AG09309 (cell line): ENCODE measurements around the gene MRPS31.

Experiments
- DNase-seq: peaks from one replicate; pipeline ENCODE4 v3.0.0-alpha.2; 2010; ENCODE audit warnings: low read depth
- H3K4me3 ChIP-seq: 2 replicates; pipeline ENCODE4 v1.5.1; 2011; ENCODE audit warnings: mild to moderate bottlenecking, low read depth, low read length, moderate library complexity; ENCODE audit not compliant: control insufficient read depth
- TF ChIP-seq, protein P1 (sequence below): IDR thresholded peaks from 2 replicates; pipeline ENCODE4 v1.5.1; 2011; ENCODE audit warnings: mild to moderate bottlenecking, low read depth, low read length, inconsistent platforms; ENCODE audit not compliant: insufficient read depth, control insufficient read depth; ENCODE audit errors: missing control alignments

Gene MRPS31

DNA sequence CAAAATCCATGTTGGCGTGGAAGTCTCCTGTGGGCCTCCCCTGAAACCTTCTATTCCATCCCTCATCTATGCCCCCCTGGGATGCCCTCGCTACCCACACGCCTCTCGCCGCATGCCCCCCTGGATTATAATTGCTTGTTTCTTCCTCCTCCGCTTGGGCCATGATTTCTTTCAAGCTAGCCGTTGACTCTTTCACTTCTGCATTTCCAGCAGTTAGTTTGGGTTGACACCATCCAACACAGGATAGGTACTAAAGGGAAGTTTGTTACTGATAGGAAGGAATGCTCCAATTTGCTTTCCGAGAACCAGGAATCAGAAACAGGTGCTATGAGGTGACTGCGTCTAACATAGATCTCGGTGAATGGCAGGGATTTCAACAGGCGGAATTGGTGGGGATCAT is 10.7 kb upstream of the MRPS31 start:
- TF ChIP-seq, protein P1, sequence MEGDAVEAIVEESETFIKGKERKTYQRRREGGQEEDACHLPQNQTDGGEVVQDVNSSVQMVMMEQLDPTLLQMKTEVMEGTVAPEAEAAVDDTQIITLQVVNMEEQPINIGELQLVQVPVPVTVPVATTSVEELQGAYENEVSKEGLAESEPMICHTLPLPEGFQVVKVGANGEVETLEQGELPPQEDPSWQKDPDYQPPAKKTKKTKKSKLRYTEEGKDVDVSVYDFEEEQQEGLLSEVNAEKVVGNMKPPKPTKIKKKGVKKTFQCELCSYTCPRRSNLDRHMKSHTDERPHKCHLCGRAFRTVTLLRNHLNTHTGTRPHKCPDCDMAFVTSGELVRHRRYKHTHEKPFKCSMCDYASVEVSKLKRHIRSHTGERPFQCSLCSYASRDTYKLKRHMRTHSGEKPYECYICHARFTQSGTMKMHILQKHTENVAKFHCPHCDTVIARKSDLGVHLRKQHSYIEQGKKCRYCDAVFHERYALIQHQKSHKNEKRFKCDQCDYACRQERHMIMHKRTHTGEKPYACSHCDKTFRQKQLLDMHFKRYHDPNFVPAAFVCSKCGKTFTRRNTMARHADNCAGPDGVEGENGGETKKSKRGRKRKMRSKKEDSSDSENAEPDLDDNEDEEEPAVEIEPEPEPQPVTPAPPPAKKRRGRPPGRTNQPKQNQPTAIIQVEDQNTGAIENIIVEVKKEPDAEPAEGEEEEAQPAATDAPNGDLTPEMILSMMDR: no peak
- DNase-seq: no peak
- H3K4me3 ChIP-seq: no peak overlapping the region

DNA sequence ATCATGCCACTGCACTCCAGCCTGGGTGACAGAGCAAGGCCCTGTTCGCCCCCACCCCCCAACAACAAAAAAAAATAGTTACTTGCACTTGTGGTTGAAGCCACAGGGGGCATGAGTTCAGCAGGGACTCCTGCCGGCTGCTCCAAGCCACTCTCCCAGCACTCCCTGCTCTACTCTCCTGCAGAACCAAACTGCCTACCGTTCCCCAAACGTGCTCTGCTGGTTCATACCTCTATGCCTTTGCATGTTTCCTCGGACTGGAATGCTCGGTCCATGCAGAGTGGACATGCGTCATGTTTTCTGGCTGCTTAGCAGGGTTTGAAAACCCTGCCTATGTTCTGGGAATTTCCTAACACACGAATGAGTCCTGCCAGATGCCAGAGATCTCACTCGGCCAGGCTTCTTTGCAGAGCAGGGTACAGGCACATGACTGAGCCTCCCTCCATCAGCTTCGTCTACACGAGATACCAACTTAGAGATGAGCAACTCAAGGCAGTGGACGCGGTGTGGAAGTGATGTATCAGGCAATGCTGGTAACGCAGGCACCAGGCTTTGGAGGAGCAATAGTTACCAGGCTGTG is 9.9 kb upstream of the MRPS31 start:
- TF ChIP-seq, protein P1: peak; percentile 21
- no peak overlapping the region for H3K4me3 ChIP-seq
- no peak for DNase-seq

DNA sequence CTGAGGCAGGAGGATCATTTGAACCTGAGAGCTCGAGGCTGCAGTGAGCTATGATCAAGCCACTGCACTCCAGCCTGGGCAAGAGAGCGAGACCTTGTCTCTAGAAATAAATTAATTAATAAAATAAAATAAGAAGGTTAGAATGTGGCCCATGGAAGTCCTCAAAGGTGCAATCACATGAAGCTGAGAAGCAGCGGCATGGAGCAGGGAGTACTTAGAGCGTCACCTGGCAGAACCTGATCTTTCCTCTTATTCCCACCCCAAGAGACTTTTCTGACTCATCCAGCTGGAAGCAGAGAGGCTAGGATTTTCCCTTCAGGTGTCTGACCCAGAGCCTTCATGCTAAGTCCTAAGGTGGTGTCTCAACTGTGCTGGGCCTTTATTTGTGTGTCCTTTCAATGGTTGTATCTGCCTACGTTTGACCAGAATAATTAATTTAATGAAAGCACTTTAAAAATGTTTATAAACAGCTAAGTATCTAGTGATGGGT is 8.9 kb upstream of the MRPS31 start:
- TF ChIP-seq, protein P1: no peak
- DNase-seq: no peak
- H3K4me3 ChIP-seq: no peak overlapping the region

DNA sequence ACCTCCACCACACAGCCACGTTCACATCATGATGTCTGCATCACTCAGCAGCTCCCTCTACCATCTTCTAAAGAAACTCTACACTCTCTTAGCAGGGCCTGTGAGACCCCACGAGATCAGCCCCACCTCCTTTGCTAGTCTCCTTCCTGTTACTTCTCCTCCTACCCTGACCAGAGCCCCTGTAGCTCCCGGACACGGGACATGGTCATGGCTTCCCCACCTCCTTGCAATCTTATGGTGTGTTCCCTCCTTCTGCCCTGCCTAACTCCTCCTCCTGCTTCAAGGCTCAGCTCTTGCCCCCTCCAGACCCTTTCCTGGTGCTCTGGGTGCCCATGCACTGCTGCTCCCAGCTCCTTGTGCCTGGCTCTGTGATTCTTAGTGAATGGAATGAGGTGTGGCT is 8.1 kb upstream of the MRPS31 start:
- H3K4me3 ChIP-seq: no peak overlapping the region
- TF ChIP-seq, protein P1: no peak
- DNase-seq: no peak

DNA sequence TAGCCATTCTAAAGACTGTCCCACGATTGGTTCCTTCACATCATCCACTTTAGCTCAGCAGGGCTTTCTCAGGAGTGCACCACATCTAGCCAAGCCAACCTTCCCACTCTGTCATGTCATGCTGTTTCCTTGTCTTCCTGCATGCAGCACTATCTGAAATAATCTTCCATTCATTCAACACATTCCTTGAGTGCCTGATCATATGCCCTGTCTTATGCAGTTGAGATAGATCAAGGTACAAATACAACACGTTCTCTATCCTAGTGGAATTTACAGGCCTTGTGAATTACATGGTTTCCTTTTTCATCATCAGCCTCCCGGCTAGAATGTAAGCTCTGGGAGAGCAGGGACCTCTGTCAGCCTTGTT is 6.8 kb upstream of the MRPS31 start:
- no peak for DNase-seq
- TF ChIP-seq, protein P1: no peak
- H3K4me3 ChIP-seq: no peak overlapping the region

DNA sequence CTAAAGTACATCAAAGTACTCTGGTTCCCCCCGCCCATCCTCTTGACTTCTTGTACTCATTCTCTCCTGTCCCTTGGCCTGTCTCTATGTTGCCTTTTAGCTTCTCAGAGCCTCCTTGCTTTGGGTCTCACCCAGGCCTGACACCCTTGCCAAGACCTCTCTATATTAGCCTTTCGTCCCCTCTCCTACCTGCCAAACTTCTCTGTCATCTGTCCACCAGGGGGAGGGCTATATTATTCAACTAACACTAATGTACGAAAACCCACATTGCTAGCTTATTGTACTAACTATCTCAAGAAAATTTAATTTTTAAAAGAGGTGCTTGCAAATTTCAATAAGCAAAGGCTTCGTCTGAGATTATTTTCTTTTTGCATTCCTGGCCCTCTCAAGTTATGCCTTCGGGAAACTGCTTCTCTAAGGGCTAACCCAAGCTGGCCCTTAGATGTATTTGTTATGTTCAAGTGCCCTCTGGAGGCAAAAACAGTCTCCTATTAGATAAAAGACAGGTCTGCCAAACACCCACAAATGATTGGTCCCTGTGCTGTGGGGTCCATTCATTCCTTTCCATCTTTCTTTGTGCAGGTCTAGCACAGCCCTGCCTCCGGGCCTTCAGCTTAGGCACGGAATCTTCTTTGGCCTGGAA is 6.3 kb upstream of the MRPS31 start:
- DNase-seq: no peak
- H3K4me3 ChIP-seq: no peak overlapping the region
- TF ChIP-seq, protein P1: peak; percentile 48
